ENCODE results near the gene PRDX4.

PRDX4 gene

GRCh38 chrX:23668335-23668734 is 1.0 kb downstream of the PRDX4 start:
- Histone ChIP-seq H3K4me1 (ENCODE audit: control insufficient read depth, insufficient read depth, low read length) (no peaks in the 10 kb centered on the region; the same call in 1 of the 2 replicates), H3K36me3 (ENCODE audit: control insufficient read depth in 2 of 2, insufficient read depth in 1 of 2, low read length in 2 of 2) (peaks cover 4 to 24% of the 10 kb centered on the region in 2 experiments), H3K4me3 (ENCODE audit: low read depth, low read length) (peak overlapping the region; percentile 73), H3K27ac (ENCODE audit: extremely low read depth, low read depth, low read length) (no peak overlapping the region), H3K9me3 (ENCODE audit: control insufficient read depth, insufficient read depth, low read depth, low read length) (no peaks in the 10 kb centered on the region)
- CTCF ChIA-PET: no interaction called here
- POLR2A ChIA-PET: interaction anchor here (1.6 kb wide), 1 partner anchor 115 kb away, joined by 8 read pairs; the partner anchor contains the start of gene SAT1
- TF ChIP-seq ZBTB17 (tag by site-specific recombination; IDR thresholded peaks at IDR 0.05) (peak; percentile 42; the same call in 1 of the 2 replicates), ZNF548 (tag by site-specific recombination; IDR thresholded peaks at IDR 0.05) (no peak)

- Histone ChIP-seq H3K27ac (ENCODE audit: extremely low read depth, low read depth, low read length) (no peak overlapping the region), H3K4me1 (ENCODE audit: control insufficient read depth, insufficient read depth, low read length) (no peaks in the 10 kb centered on the region; the same call in 1 of the 2 replicates), H3K36me3 (ENCODE audit: control insufficient read depth in 2 of 2, insufficient read depth in 1 of 2, low read length in 2 of 2) (peaks cover 13 to 32% of the 10 kb centered on the region in 2 experiments), H3K4me3 (ENCODE audit: low read depth, low read length) (no peak overlapping the region), H3K9me3 (ENCODE audit: control insufficient read depth, insufficient read depth, low read depth, low read length) (no peaks in the 10 kb centered on the region)
- TF ChIP-seq PRDM4 (tag by site-specific recombination; IDR thresholded peaks at IDR 0.05) (peak; percentile 85), FEZF1 (tag by site-specific recombination; IDR thresholded peaks at IDR 0.05) (no peak)
- CTCF ChIA-PET: interaction anchor here (1.1 kb wide), 1 partner anchor 13 kb away, joined by 3 read pairs; no protein-coding TSS in a partner anchor
- POLR2A ChIA-PET: no interaction called here
Measured at GRCh38 chrX:23670528-23670927, 3.2 kb downstream of the PRDX4 start.

- H3K4me3 ChIP-seq (ENCODE audit: low read depth, low read length): no peak overlapping the region
- H3K4me1 ChIP-seq (ENCODE audit: control insufficient read depth, insufficient read depth, low read length): no peaks in the 10 kb centered on the region; the same call in 1 of the 2 replicates
- no peaks in the 10 kb centered on the region for H3K9me3 ChIP-seq (ENCODE audit: control insufficient read depth, insufficient read depth, low read depth, low read length)
- peaks cover 22 to 48% of the 10 kb centered on the region in 2 experiments for H3K36me3 ChIP-seq (ENCODE audit: control insufficient read depth in 2 of 2, insufficient read depth in 1 of 2, low read length in 2 of 2)
- TF ChIP-seq PRDM10 (tag by site-specific recombination; IDR thresholded peaks at IDR 0.05) (no peak), ZNF514 (tag by site-specific recombination; IDR thresholded peaks at IDR 0.05) (no peak), ZFP69B (tag by site-specific recombination; IDR thresholded peaks at IDR 0.05) (no peak), ZNF664 (tag by site-specific recombination; IDR thresholded peaks at IDR 0.05) (no peak), GLI4 (tag by site-specific recombination; IDR thresholded peaks at IDR 0.05) (no peak), YY1 (tag by site-specific recombination; IDR thresholded peaks at IDR 0.05) (no peak), CTCF (tag by site-specific recombination; IDR thresholded peaks at IDR 0.05) (no peak), ZSCAN5A (tag by site-specific recombination; IDR thresholded peaks at IDR 0.05) (no peak), ZNF114 (tag by site-specific recombination; IDR thresholded peaks at IDR 0.05) (no peak), GLIS2 (tag by site-specific recombination; IDR thresholded peaks at IDR 0.05) (no peak), YY2 (tag by site-specific recombination; IDR thresholded peaks at IDR 0.05) (no peak), ZNF184 (tag by site-specific recombination; IDR thresholded peaks at IDR 0.05) (no peak), ZNF776 (tag by site-specific recombination; IDR thresholded peaks at IDR 0.05; ENCODE audit: borderline replicate concordance) (no peak), GLIS1 (tag by site-specific recombination; IDR thresholded peaks at IDR 0.05) (no peak)
- H3K27ac ChIP-seq (ENCODE audit: extremely low read depth, low read depth, low read length): no peak overlapping the region
- CTCF ChIA-PET: interaction anchor here (0.6 to 0.8 kb wide), 2 partner anchors 15 to 1028 kb away, joined by 3 to 4 read pairs; no protein-coding TSS in a partner anchor
- POLR2A ChIA-PET: interaction anchor here (0.7 kb wide), 1 partner anchor 839 kb away, joined by 9 read pairs; no protein-coding TSS in a partner anchor
Measured at GRCh38 chrX:23673108-23673507, 5.8 kb downstream of the PRDX4 start.

All from HEK293 (cell line).